Measurements from ENCODE around the gene PRUNE2. TPM values are rescaled to one million over a fixed set of nuclear protein-coding genes. Genes with fewer than 3 reads are reported as not detected.

Gene PRUNE2
- total RNA-seq, 1 donor from 2014 or later = 8.7 TPM

DNA sequence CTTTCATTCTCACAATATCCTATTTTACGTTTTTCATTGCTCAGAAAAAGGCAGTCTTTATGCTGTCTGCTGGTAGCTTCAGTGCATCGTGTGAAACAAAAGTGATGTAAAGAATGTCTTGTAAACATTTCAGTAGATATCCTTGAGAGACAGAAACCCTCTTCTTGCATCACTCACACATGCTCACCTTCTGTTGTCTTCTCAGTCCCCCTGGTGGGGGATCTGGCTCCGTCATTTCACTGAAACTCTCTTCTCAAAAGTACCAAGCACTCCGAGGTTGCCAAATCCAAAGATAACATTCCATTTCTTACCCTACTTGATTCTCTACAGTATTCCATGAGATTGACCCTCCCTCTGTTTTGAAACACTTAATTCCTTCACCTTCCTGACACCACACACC, 187.7 kb downstream of the PRUNE2 start:
- Histone ChIP-seq H3K4me2 (ENCODE audit: low read length) (no peak overlapping the region), H4K20me1 (ENCODE audit: insufficient read depth, low read length) (no peaks in the 10 kb centered on the region), H3K79me2 (ENCODE audit: insufficient read depth, low read length) (no peaks in the 10 kb centered on the region), H3K9ac (ENCODE audit: low read length) (no peak overlapping the region), H3K4me1 (ENCODE audit: insufficient read depth, low read length) (no peaks in the 10 kb centered on the region), H3K9me3 (ENCODE audit: insufficient read depth, low read depth, low read length) (no peaks in the 10 kb centered on the region), H3K27ac (ENCODE audit: low read depth, low read length) (no peak overlapping the region), H3K4me3 (ENCODE audit: insufficient read depth, low read depth, low read length) (no peak overlapping the region), H2AFZ (ENCODE audit: low read depth, low read length) (no peak overlapping the region), H3K27me3 (ENCODE audit: insufficient read depth, low read length) (no peaks in the 10 kb centered on the region), H3K36me3 (ENCODE audit: insufficient read depth, low read length) (no peaks in the 10 kb centered on the region)
- no peak overlapping the region for H3K4me3 Mint-ChIP-seq (ENCODE audit: unreplicated experiment)
- peaks cover 10% of the 10 kb centered on the region for H3K4me1 Mint-ChIP-seq (ENCODE audit: low read depth, unreplicated experiment)
- no peaks in the 10 kb centered on the region for H3K36me3 Mint-ChIP-seq (ENCODE audit: low read depth, unreplicated experiment)
- no peak overlapping the region for H3K27ac Mint-ChIP-seq (ENCODE audit: unreplicated experiment)
- H3K9me3 Mint-ChIP-seq (ENCODE audit: unreplicated experiment) = no peaks in the 10 kb centered on the region
- TF ChIP-seq, protein P1, sequence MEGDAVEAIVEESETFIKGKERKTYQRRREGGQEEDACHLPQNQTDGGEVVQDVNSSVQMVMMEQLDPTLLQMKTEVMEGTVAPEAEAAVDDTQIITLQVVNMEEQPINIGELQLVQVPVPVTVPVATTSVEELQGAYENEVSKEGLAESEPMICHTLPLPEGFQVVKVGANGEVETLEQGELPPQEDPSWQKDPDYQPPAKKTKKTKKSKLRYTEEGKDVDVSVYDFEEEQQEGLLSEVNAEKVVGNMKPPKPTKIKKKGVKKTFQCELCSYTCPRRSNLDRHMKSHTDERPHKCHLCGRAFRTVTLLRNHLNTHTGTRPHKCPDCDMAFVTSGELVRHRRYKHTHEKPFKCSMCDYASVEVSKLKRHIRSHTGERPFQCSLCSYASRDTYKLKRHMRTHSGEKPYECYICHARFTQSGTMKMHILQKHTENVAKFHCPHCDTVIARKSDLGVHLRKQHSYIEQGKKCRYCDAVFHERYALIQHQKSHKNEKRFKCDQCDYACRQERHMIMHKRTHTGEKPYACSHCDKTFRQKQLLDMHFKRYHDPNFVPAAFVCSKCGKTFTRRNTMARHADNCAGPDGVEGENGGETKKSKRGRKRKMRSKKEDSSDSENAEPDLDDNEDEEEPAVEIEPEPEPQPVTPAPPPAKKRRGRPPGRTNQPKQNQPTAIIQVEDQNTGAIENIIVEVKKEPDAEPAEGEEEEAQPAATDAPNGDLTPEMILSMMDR (IDR thresholded peaks at IDR 0.05; ENCODE audit: insufficient read depth, low read depth, low read length) = no peak
- no peak for TF ChIP-seq EZH2 (IDR thresholded peaks at IDR 0.05; ENCODE audit: insufficient read depth, low read length)
- DNase-seq (ENCODE audit: low read depth) = no peak
- H3K27me3 Mint-ChIP-seq (ENCODE audit: low read depth, unreplicated experiment) = no peaks in the 10 kb centered on the region
- no peak for FAIRE-seq

DNA sequence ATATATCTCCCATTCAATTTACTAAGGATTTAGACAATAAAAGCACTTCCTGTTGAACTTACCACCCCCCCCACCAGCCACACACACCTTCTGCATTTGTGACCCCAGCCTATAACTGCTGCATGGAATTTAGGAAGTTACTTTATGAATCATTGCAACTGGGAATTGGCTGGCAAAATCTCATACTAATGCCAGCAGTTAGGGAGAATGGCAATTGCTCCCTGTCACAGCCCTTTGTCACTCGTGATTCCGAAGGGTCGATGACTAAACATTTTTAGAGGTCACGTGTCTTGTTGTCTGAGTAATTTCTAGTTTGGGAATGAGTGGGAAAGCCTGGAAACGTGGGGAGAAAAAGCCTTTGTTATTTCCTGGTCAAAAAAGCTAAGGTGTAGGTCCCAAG, 188.3 kb downstream of the PRUNE2 start:
- H3K4me3 ChIP-seq (ENCODE audit: insufficient read depth, low read depth, low read length) = no peak overlapping the region
- H3K4me1 Mint-ChIP-seq (ENCODE audit: low read depth, unreplicated experiment) = peaks cover 10% of the 10 kb centered on the region
- H3K9me3 Mint-ChIP-seq (ENCODE audit: unreplicated experiment) = no peaks in the 10 kb centered on the region
- DNase-seq (ENCODE audit: low read depth) (peak; percentile 42), FAIRE-seq (peak; percentile 54)
- no peak overlapping the region for H3K27ac ChIP-seq (ENCODE audit: low read depth, low read length)
- H3K4me2 ChIP-seq (ENCODE audit: low read length) = peak overlapping the region; percentile 37
- TF ChIP-seq EZH2 (IDR thresholded peaks at IDR 0.05; ENCODE audit: insufficient read depth, low read length) = no peak
- TF ChIP-seq, protein P1 (IDR thresholded peaks at IDR 0.05; ENCODE audit: insufficient read depth, low read depth, low read length) = no peak
- no peak overlapping the region for H2AFZ ChIP-seq (ENCODE audit: low read depth, low read length)
- no peaks in the 10 kb centered on the region for H3K4me1 ChIP-seq (ENCODE audit: insufficient read depth, low read length)
- H3K27me3 ChIP-seq (ENCODE audit: insufficient read depth, low read length) = no peaks in the 10 kb centered on the region
- no peaks in the 10 kb centered on the region for H3K9me3 ChIP-seq (ENCODE audit: insufficient read depth, low read depth, low read length)
- H4K20me1 ChIP-seq (ENCODE audit: insufficient read depth, low read length) = no peaks in the 10 kb centered on the region
- no peak overlapping the region for H3K27ac Mint-ChIP-seq (ENCODE audit: unreplicated experiment)
- no peaks in the 10 kb centered on the region for H3K36me3 ChIP-seq (ENCODE audit: insufficient read depth, low read length)
- H3K36me3 Mint-ChIP-seq (ENCODE audit: low read depth, unreplicated experiment) = no peaks in the 10 kb centered on the region
- no peak overlapping the region for H3K9ac ChIP-seq (ENCODE audit: low read length)
- no peaks in the 10 kb centered on the region for H3K79me2 ChIP-seq (ENCODE audit: insufficient read depth, low read length)
- H3K27me3 Mint-ChIP-seq (ENCODE audit: low read depth, unreplicated experiment) = no peaks in the 10 kb centered on the region
- no peak overlapping the region for H3K4me3 Mint-ChIP-seq (ENCODE audit: unreplicated experiment)

DNA sequence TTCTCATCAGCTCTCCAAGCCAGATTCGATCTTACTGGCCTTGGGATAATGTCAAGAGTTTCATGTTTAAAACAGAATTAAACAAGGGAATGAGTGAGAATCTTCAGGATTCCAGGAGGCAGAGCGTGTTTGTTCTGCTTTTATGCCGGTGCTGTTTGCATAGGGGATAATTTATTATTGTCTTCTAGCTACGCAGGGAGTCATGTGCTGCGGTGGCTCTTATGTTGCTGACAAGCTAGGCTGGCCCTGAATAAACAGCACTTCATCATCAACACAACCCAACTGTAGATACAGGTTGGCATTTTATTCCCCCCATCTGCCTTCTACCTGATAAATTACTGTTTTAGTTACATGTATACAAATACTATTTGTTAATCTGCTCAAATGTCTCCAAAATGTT, 188.7 kb downstream of the PRUNE2 start:
- Mint-ChIP-seq H3K27me3 (ENCODE audit: low read depth, unreplicated experiment) (no peaks in the 10 kb centered on the region), H3K4me3 (ENCODE audit: unreplicated experiment) (no peak overlapping the region), H3K27ac (ENCODE audit: unreplicated experiment) (no peak overlapping the region), H3K4me1 (ENCODE audit: low read depth, unreplicated experiment) (peaks cover 10% of the 10 kb centered on the region), H3K36me3 (ENCODE audit: low read depth, unreplicated experiment) (no peaks in the 10 kb centered on the region), H3K9me3 (ENCODE audit: unreplicated experiment) (no peaks in the 10 kb centered on the region)
- DNase-seq (ENCODE audit: low read depth) (no peak), FAIRE-seq (no peak)
- no peaks in the 10 kb centered on the region for H3K79me2 ChIP-seq (ENCODE audit: insufficient read depth, low read length)
- TF ChIP-seq, protein P1 (IDR thresholded peaks at IDR 0.05; ENCODE audit: insufficient read depth, low read depth, low read length) = no peak
- TF ChIP-seq EZH2 (IDR thresholded peaks at IDR 0.05; ENCODE audit: insufficient read depth, low read length) = no peak
- H3K27me3 ChIP-seq (ENCODE audit: insufficient read depth, low read length) = no peaks in the 10 kb centered on the region
- no peak overlapping the region for H3K4me3 ChIP-seq (ENCODE audit: insufficient read depth, low read depth, low read length)
- H3K4me1 ChIP-seq (ENCODE audit: insufficient read depth, low read length) = no peaks in the 10 kb centered on the region
- no peak overlapping the region for H3K27ac ChIP-seq (ENCODE audit: low read depth, low read length)
- no peaks in the 10 kb centered on the region for H3K9me3 ChIP-seq (ENCODE audit: insufficient read depth, low read depth, low read length)
- H4K20me1 ChIP-seq (ENCODE audit: insufficient read depth, low read length) = no peaks in the 10 kb centered on the region
- no peak overlapping the region for H3K9ac ChIP-seq (ENCODE audit: low read length)
- no peaks in the 10 kb centered on the region for H3K36me3 ChIP-seq (ENCODE audit: insufficient read depth, low read length)
- H3K4me2 ChIP-seq (ENCODE audit: low read length) = no peak overlapping the region
- H2AFZ ChIP-seq (ENCODE audit: low read depth, low read length) = no peak overlapping the region
